B cell (primary cell): ENCODE measurements around the gene BUB1B.

Source experiments
- CTCF ChIP-seq: fragments of 200-600 bp; IDR thresholded peaks from one replicate; pipeline ENCODE4 v1.8.0; 2022; ENCODE audit warnings: antibody characterized with exemption, mild to moderate bottlenecking
- EZH2 ChIP-seq: IDR thresholded peaks from 2 replicates; pipeline ENCODE4 v1.6.1; 2012; ENCODE audit warnings: borderline replicate concordance, low read depth, mild to moderate bottlenecking, moderate library complexity, low read length; ENCODE audit not compliant: insufficient read depth, poor library complexity, severe bottlenecking

GRCh38 chr15:40182358-40183029 lies 21.6 kb downstream of the BUB1B start:
- TF ChIP-seq CTCF (no peak), EZH2 (no peak)
